GM23248 (cell line): Measurements from ENCODE around the gene JDP2. TPM values are rescaled to one million over a fixed set of nuclear protein-coding genes. Genes with fewer than 3 reads are reported as not detected.

Experiments
- DNase-seq: peaks from one replicate; pipeline ENCODE4 v3.0.0-alpha.2; 2015
- H2AFZ ChIP-seq: fragments of 200-600 bp; sonication (generic); 2 replicates; pipeline ENCODE4 v1.6.1; 2016; ENCODE audit warnings: antibody characterized with exemption
- H3F3A ChIP-seq: fragments of 200-600 bp; sonication (generic); 2 replicates; pipeline ENCODE4 v1.6.1; 2016; ENCODE audit warnings: mild to moderate bottlenecking, antibody characterized with exemption, mixed run types; ENCODE audit not compliant: insufficient read depth
- H3K27ac ChIP-seq: fragments of 200-600 bp; sonication (generic); 2 replicates; pipeline ENCODE4 v1.5.1; 2016; ENCODE audit warnings: mild to moderate bottlenecking
- H3K27me3 ChIP-seq: fragments of 200-600 bp; sonication (generic); replicated peaks from 2 replicates; pipeline ENCODE4 v1.6.1; 2016; ENCODE audit warnings: mild to moderate bottlenecking; ENCODE audit not compliant: insufficient read depth
- H3K36me3 ChIP-seq: fragments of 200-600 bp; sonication (generic); 2 replicates; pipeline ENCODE4 v1.6.1; 2016; ENCODE audit warnings: low read depth, mild to moderate bottlenecking
- H3K4me1 ChIP-seq: fragments of 200-600 bp; sonication (generic); 2 replicates; pipeline ENCODE4 v1.6.1; 2016; ENCODE audit warnings: mild to moderate bottlenecking; ENCODE audit not compliant: insufficient read depth
- H3K4me2 ChIP-seq: fragments of 200-600 bp; sonication (generic); one replicate; pipeline ENCODE4 v1.6.1; 2016; ENCODE audit warnings: mild to moderate bottlenecking; ENCODE audit not compliant: unreplicated experiment
- H3K4me3 ChIP-seq: fragments of 200-600 bp; sonication (generic); 2 replicates; pipeline ENCODE4 v1.5.1; 2016; ENCODE audit warnings: mild to moderate bottlenecking
- H3K79me2 ChIP-seq: fragments of 200-600 bp; sonication (generic); 2 replicates; pipeline ENCODE4 v1.6.1; 2016; ENCODE audit warnings: mild to moderate bottlenecking; ENCODE audit not compliant: insufficient read depth
- H3K9ac ChIP-seq: fragments of 200-600 bp; sonication (generic); 2 replicates; pipeline ENCODE4 v1.6.1; 2016; ENCODE audit warnings: mild to moderate bottlenecking
- H3K9me2 ChIP-seq: fragments of 200-600 bp; sonication (generic); 2 replicates; pipeline ENCODE4 v1.6.1; 2016; ENCODE audit warnings: mixed run types, mild to moderate bottlenecking, moderate library complexity; ENCODE audit not compliant: insufficient read depth
- H3K9me3 ChIP-seq: fragments of 200-600 bp; sonication (generic); one replicate; pipeline ENCODE4 v1.6.1; 2017; ENCODE audit warnings: low read depth
- H4K20me1 ChIP-seq: fragments of 200-600 bp; sonication (generic); 2 replicates; pipeline ENCODE4 v1.6.0; 2016; ENCODE audit not compliant: insufficient read depth
- EZH2 ChIP-seq: fragments of 200-600 bp; sonication (generic); IDR thresholded peaks from 2 replicates; pipeline ENCODE4 v1.6.1; 2018; ENCODE audit warnings: antibody characterized with exemption, mild to moderate bottlenecking; ENCODE audit not compliant: insufficient read depth, poor library complexity, severe bottlenecking
- EZH2phosphoT487 ChIP-seq: fragments of 200-600 bp; sonication (generic); IDR thresholded peaks from 2 replicates; pipeline ENCODE4 v1.6.1; 2018; ENCODE audit warnings: antibody characterized with exemption, moderate library complexity, mild to moderate bottlenecking, low read depth; ENCODE audit not compliant: insufficient read depth
- WGBS, 2 experiments: methylation state at CpG; one replicate each; pipeline ENCODE4 v1.1.6; 2015 to 2017; ENCODE audit warnings: low lambda C conversion rate in 2 of 2, low coverage in 1 of 2; ENCODE audit errors: missing lambda C conversion rate in 2 of 2; 5-methylcytosine and 5-hydroxymethylcytosine counted together
- in situ Hi-C: fragments of 300-500 bp; cut with MboI; formaldehyde crosslinking; loops from 2 replicates; pipeline ENCODE4 v1.15.0; 2020
- polyA plus RNA-seq: library from polyadenylated mRNA; unstranded; fragments of >200 nt; fragmentation: Nextera tagmentation; extraction: Ambion mirVana; gene quantifications from 2 replicates; pipeline ENCODE4 v1.2.1, GENCODE V29; 2016
- total RNA-seq: library from RNA; depleted of rRNA; stranded (reverse); fragments of >200 nt; shearing (Covaris generic); gene quantifications from 2 replicates; pipeline ENCODE4 v1.2.3, GENCODE V29; 2014

JDP2 gene
- total and polyA plus RNA-seq, 2 experiments from 2014 or later, result 20.0 to 163 TPM

DNA sequence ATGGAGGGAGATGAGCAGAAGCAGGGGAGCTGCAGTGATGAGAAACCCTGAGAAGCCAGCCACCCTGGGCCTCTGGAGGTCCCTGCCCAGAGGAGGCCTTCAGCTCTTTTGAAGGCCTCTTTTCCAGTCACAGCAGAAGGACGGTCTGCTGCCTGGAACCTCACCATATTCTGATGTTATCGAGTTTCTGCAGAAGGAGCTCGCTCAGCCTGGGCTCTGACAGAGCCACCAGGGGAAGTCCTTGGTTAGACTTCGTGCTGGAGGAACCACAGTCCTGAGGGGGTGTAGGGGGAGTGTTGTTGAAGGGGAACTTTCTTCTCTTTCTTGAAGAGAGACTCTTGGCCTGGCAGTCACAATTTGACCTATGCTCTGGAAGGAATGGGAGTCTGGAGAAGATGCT, 69.4 kb downstream of the JDP2 start:
- Histone ChIP-seq H3K27ac (no peak overlapping the region), H3K4me3 (no peak overlapping the region), H3K27me3 (no peaks in the 10 kb centered on the region), H3K9me3 (no peaks in the 10 kb centered on the region), H3F3A (no peaks in the 10 kb centered on the region), H2AFZ (no peak overlapping the region), H3K9ac (no peak overlapping the region), H3K9me2 (no peaks in the 10 kb centered on the region), H3K79me2 (no peaks in the 10 kb centered on the region), H3K4me2 (no peak overlapping the region), H4K20me1 (no peaks in the 10 kb centered on the region), H3K4me1 (no peaks in the 10 kb centered on the region), H3K36me3 (no peaks in the 10 kb centered on the region)
- no peak for DNase-seq
- TF ChIP-seq EZH2phosphoT487 (no peak), EZH2 (no peak)
- 55 to 57% methylated on average over 4 of the region's 4 CpGs for WGBS, 2 experiments
- in situ Hi-C loops, result no loop called here

DNA sequence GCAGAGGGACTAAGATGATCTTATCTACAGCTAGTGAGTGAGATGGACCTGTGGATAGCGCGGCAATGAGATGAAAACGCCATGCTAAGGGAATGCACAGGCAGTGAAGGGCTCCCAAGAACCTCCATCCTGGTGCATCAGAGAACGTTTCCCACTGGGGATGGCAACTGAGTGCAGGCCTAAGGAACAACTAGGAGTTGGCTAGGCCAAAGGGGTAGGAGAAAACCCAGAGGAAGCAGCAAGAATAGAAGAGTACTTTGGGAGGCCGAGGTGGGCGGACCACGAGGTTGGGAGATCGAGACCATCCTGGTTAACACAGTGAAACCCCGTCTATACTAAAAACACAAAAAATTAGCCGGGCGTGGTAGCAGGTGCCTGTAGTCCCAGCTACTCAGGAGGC, 69.9 kb downstream of the JDP2 start:
- 89 to 92% methylated on average over 11 of the region's 11 CpGs for WGBS, 2 experiments
- no peak overlapping the region for H3K4me2 ChIP-seq
- in situ Hi-C loops, result no loop called here

DNA sequence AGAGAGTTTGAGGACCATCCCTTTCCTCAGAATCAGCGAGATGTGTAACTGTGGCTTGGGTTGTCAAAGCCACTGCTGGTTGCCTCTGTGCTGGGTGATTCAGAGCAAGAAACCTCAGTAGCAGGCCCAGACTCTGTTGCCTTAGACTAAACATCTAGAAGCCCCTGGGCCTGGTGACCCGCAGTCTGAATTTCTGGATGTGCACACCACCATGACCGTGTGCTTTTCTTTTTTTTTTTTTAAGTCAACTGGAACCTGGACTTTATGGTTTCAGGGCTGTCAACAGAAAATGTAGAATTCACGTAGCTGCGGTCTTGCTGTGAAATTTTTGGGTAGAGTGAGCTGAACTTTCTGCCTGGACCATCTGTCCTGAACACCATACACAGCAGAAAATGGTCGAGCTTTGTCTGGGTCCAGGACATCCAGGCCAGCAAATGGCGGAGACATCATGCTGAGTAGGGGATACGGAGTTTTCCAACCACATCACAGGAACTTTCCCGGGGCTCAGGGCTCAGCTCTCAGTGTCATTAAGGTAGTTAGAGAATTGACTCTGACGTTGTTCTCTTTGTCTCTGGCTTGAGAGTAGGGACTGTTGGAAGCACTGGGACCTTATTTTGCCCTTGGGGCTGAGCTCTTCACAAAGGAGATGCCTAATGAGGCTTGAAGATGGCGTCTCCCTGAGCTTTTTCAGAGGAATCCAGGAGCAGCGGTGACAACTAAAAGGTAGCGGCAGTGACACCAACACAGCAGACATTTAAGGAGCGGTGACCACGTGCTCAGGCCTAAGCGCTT, 71.5 kb downstream of the JDP2 start:
- in situ Hi-C loops, result no loop called here
- TF ChIP-seq EZH2phosphoT487 (no peak), EZH2 (no peak)
- H3K4me2 ChIP-seq, result no peak overlapping the region
- H3K79me2 ChIP-seq, result no peaks in the 10 kb centered on the region
- 75 to 76% methylated on average over 16 of the region's 16 CpGs for WGBS, 2 experiments
- no peaks in the 10 kb centered on the region for H3K4me1 ChIP-seq
- no peaks in the 10 kb centered on the region for H3F3A ChIP-seq
- no peak overlapping the region for H3K27ac ChIP-seq
- no peaks in the 10 kb centered on the region for H4K20me1 ChIP-seq
- H2AFZ ChIP-seq, result no peak overlapping the region
- H3K9me2 ChIP-seq, result no peaks in the 10 kb centered on the region
- H3K36me3 ChIP-seq, result no peaks in the 10 kb centered on the region
- no peaks in the 10 kb centered on the region for H3K27me3 ChIP-seq
- H3K9me3 ChIP-seq, result no peaks in the 10 kb centered on the region
- no peak overlapping the region for H3K9ac ChIP-seq
- no peak overlapping the region for H3K4me3 ChIP-seq
- no peak for DNase-seq

More for the DNA sequence above, 69.9 kb downstream of the JDP2 start:
- H3K4me1 ChIP-seq, result no peaks in the 10 kb centered on the region
- no peaks in the 10 kb centered on the region for H3K79me2 ChIP-seq
- DNase-seq, result no peak
- H3K36me3 ChIP-seq, result no peaks in the 10 kb centered on the region
- no peak overlapping the region for H3K9ac ChIP-seq
- no peaks in the 10 kb centered on the region for H3K9me2 ChIP-seq
- H3K27ac ChIP-seq, result no peak overlapping the region
- no peaks in the 10 kb centered on the region for H3K27me3 ChIP-seq
- H2AFZ ChIP-seq, result no peak overlapping the region
- H3K9me3 ChIP-seq, result no peaks in the 10 kb centered on the region
- H3K4me3 ChIP-seq, result no peak overlapping the region
- H4K20me1 ChIP-seq, result no peaks in the 10 kb centered on the region
- no peak for TF ChIP-seq EZH2phosphoT487
- TF ChIP-seq EZH2, result no peak
- H3F3A ChIP-seq, result no peaks in the 10 kb centered on the region

DNA sequence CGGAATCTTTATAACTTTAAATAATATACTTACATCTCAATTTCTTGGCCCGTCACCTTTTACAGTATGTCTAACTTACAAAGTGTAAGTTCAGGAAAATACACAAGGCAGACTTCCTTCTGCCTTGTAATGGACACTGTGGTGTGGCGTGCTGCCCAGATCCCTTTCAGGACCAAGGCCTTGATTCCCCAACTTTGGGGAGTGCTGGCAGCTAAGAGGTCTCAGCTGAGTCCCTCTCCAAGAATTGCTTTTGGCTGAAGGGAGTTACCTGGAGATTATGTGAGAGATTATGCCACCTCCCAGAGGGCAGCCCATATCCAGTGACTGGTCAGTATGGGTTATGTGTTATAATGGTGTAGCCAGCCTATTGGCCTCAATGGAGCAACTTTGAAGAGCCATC, 73.3 kb downstream of the JDP2 start:
- in situ Hi-C loops, result no loop called here
- no peak overlapping the region for H2AFZ ChIP-seq
- no peaks in the 10 kb centered on the region for H3K9me2 ChIP-seq
- no peaks in the 10 kb centered on the region for H3K79me2 ChIP-seq
- no peak for DNase-seq
- H3K4me2 ChIP-seq, result no peak overlapping the region
- no peak overlapping the region for H3K9ac ChIP-seq
- no peaks in the 10 kb centered on the region for H4K20me1 ChIP-seq
- H3K27ac ChIP-seq, result no peak overlapping the region
- no peaks in the 10 kb centered on the region for H3F3A ChIP-seq
- TF ChIP-seq EZH2, result no peak
- no peak for TF ChIP-seq EZH2phosphoT487
- WGBS, 2 experiments, result 90 to 91% methylated on average over 3 of the region's 3 CpGs
- H3K4me3 ChIP-seq, result no peak overlapping the region
- no peaks in the 10 kb centered on the region for H3K36me3 ChIP-seq
- no peaks in the 10 kb centered on the region for H3K9me3 ChIP-seq
- H3K27me3 ChIP-seq, result no peaks in the 10 kb centered on the region
- H3K4me1 ChIP-seq, result no peaks in the 10 kb centered on the region
